ENCODE measurements around the gene FOXD2.
"Not testable (repeated sequence)": the region's sequence is repeated elsewhere in the genome, so short reads cannot be mapped to it uniquely, and the experiment has no call there.

The FOXD2 gene

GRCh38 chr1:47456250-47456649 is 18.4 kb downstream of the FOXD2 start:
- H3K18ac ChIP-seq (ENCODE audit: low read length), result no peak overlapping the region
- H3K4me1 ChIP-seq (ENCODE audit: control insufficient read depth in 2 of 2, insufficient read depth in 1 of 2, low read depth in 1 of 2, low read length in 2 of 2), result peaks cover 0 to 6% of the 10 kb centered on the region in 2 donors
- no peak overlapping the region for H4K91ac ChIP-seq (ENCODE audit: low read depth, low read length, poor library complexity)
- H3K4me3 ChIP-seq (ENCODE audit: low read length in 2 of 2), result no peak overlapping the region
- DNase-seq (ENCODE audit: low spot score), result no peak
- H2AFZ ChIP-seq (ENCODE audit: low read length), result no peak overlapping the region
- no peak overlapping the region for H2BK5ac ChIP-seq (ENCODE audit: low read length)
- WGBS, 2 donors (ENCODE audit: extremely low coverage in 2 of 2, insufficient read length in 2 of 2, insufficient replicate concordance in 1 of 2), result no CpG with 5 or more reads among the region's 4 CpGs
- H3K4me2 ChIP-seq (ENCODE audit: insufficient read depth, low read length, poor library complexity, severe bottlenecking), result no peak overlapping the region
- H2BK12ac ChIP-seq (ENCODE audit: low read length), result no peak overlapping the region
- H3K9me3 ChIP-seq (replicated peaks in 1 of 2; ENCODE audit: control insufficient read depth in 2 of 2, insufficient read depth in 1 of 2, low read depth in 1 of 2, low read length in 2 of 2), result no peaks in the 10 kb centered on the region
- H3K27ac ChIP-seq (replicated peaks; ENCODE audit: low read length), result no peak overlapping the region
- H2BK120ac ChIP-seq (ENCODE audit: low read depth, low read length), result no peak overlapping the region
- peaks cover 0 to 31% (median 10%) of the 10 kb centered on the region in 3 experiments for H3K27me3 ChIP-seq (ENCODE audit: control insufficient read depth in 3 of 3, insufficient read depth in 3 of 3, low read depth in 1 of 3, low read length in 3 of 3)
- H3K79me1 ChIP-seq (ENCODE audit: low read depth, low read length), result no peaks in the 10 kb centered on the region
- H3K4ac ChIP-seq (ENCODE audit: low read length), result no peak overlapping the region
- no peaks in the 10 kb centered on the region for H3K36me3 ChIP-seq (replicated peaks in 1 of 2; ENCODE audit: control insufficient read depth in 2 of 2, insufficient read depth in 2 of 2, low read length in 2 of 2)
- no peak overlapping the region for H2AK5ac ChIP-seq (ENCODE audit: low read depth, low read length)
- no peak overlapping the region for H3K23ac ChIP-seq (ENCODE audit: low read depth, low read length, poor library complexity)
- H2BK15ac ChIP-seq (ENCODE audit: low read length), result no peak overlapping the region
- H3K14ac ChIP-seq (ENCODE audit: low read length), result no peak overlapping the region
- no peak overlapping the region for H4K8ac ChIP-seq (ENCODE audit: low read depth, low read length)
- no peak overlapping the region for H3K9ac ChIP-seq (ENCODE audit: low read depth, low read length, poor library complexity)

- H3K9ac ChIP-seq (ENCODE audit: low read depth, low read length, poor library complexity); H3K9me3 ChIP-seq (replicated peaks in 1 of 2; ENCODE audit: control insufficient read depth in 2 of 2, insufficient read depth in 1 of 2, low read depth in 1 of 2, low read length in 2 of 2); H3K18ac ChIP-seq (ENCODE audit: low read length); H3K27ac ChIP-seq (replicated peaks; ENCODE audit: low read length); H3K79me1 ChIP-seq (ENCODE audit: low read depth, low read length); H3K4me2 ChIP-seq (ENCODE audit: insufficient read depth, low read length, poor library complexity, severe bottlenecking); H2AK5ac ChIP-seq (ENCODE audit: low read depth, low read length); H2AFZ ChIP-seq (ENCODE audit: low read length); H4K91ac ChIP-seq (ENCODE audit: low read depth, low read length, poor library complexity); H2BK5ac ChIP-seq (ENCODE audit: low read length); H3K4me3 ChIP-seq (ENCODE audit: low read length in 2 of 2); H3K36me3 ChIP-seq (replicated peaks in 1 of 2; ENCODE audit: control insufficient read depth in 2 of 2, insufficient read depth in 2 of 2, low read length in 2 of 2); H3K4me1 ChIP-seq (ENCODE audit: control insufficient read depth in 2 of 2, insufficient read depth in 1 of 2, low read depth in 1 of 2, low read length in 2 of 2); H3K4ac ChIP-seq (ENCODE audit: low read length); H2BK120ac ChIP-seq (ENCODE audit: low read depth, low read length); H2BK15ac ChIP-seq (ENCODE audit: low read length); DNase-seq (ENCODE audit: low spot score); H2BK12ac ChIP-seq (ENCODE audit: low read length); H4K8ac ChIP-seq (ENCODE audit: low read depth, low read length); H3K14ac ChIP-seq (ENCODE audit: low read length); H3K23ac ChIP-seq (ENCODE audit: low read depth, low read length, poor library complexity): not testable (repeated sequence)
- H3K27me3 ChIP-seq (ENCODE audit: control insufficient read depth in 3 of 3, insufficient read depth in 3 of 3, low read depth in 1 of 3, low read length in 3 of 3), result peaks cover 0 to 18% (median 0%) of the 10 kb centered on the region in 3 experiments
- WGBS, 2 donors (ENCODE audit: extremely low coverage in 2 of 2, insufficient read length in 2 of 2, insufficient replicate concordance in 1 of 2), result no CpG with 5 or more reads among the region's 16 CpGs
These were observed 19.7 kb downstream of the FOXD2 start for GRCh38 chr1:47457547-47457946.

GRCh38 chr1:47459253-47459788 is 21.5 kb downstream of the FOXD2 start:
- H3K36me3 ChIP-seq (replicated peaks in 1 of 2; ENCODE audit: control insufficient read depth in 2 of 2, insufficient read depth in 2 of 2, low read length in 2 of 2), result no peaks in the 10 kb centered on the region
- no peak overlapping the region for H2BK12ac ChIP-seq (ENCODE audit: low read length)
- H3K27me3 ChIP-seq (ENCODE audit: control insufficient read depth in 3 of 3, insufficient read depth in 3 of 3, low read depth in 1 of 3, low read length in 3 of 3), result peaks cover 0 to 17% (median 3%) of the 10 kb centered on the region in 3 experiments
- no CpG with 5 or more reads among the region's 11 CpGs for WGBS, 2 donors (ENCODE audit: extremely low coverage in 2 of 2, insufficient read length in 2 of 2, insufficient replicate concordance in 1 of 2)
- H2AK5ac ChIP-seq (ENCODE audit: low read depth, low read length), result no peak overlapping the region
- H3K4me1 ChIP-seq (ENCODE audit: control insufficient read depth in 2 of 2, insufficient read depth in 1 of 2, low read depth in 1 of 2, low read length in 2 of 2), result peaks cover 0 to 4% of the 10 kb centered on the region in 2 donors
- no peak overlapping the region for H2AFZ ChIP-seq (ENCODE audit: low read length)
- H3K9ac ChIP-seq (ENCODE audit: low read depth, low read length, poor library complexity), result no peak overlapping the region
- no peak overlapping the region for H4K8ac ChIP-seq (ENCODE audit: low read depth, low read length)
- no peak overlapping the region for H3K27ac ChIP-seq (replicated peaks; ENCODE audit: low read length)
- H3K14ac ChIP-seq (ENCODE audit: low read length), result no peak overlapping the region
- H2BK5ac ChIP-seq (ENCODE audit: low read length), result no peak overlapping the region
- no peak overlapping the region for H3K4me2 ChIP-seq (ENCODE audit: insufficient read depth, low read length, poor library complexity, severe bottlenecking)
- no peak overlapping the region for H4K91ac ChIP-seq (ENCODE audit: low read depth, low read length, poor library complexity)
- H3K18ac ChIP-seq (ENCODE audit: low read length), result no peak overlapping the region
- H3K79me1 ChIP-seq (ENCODE audit: low read depth, low read length), result no peaks in the 10 kb centered on the region
- H3K4me3 ChIP-seq (ENCODE audit: low read length in 2 of 2), result peak overlapping the region in 1 of 2 donors; percentile 49
- H3K4ac ChIP-seq (ENCODE audit: low read length), result no peak overlapping the region
- DNase-seq (ENCODE audit: low spot score), result no peak
- no peak overlapping the region for H2BK15ac ChIP-seq (ENCODE audit: low read length)
- H2BK120ac ChIP-seq (ENCODE audit: low read depth, low read length), result no peak overlapping the region
- H3K23ac ChIP-seq (ENCODE audit: low read depth, low read length, poor library complexity), result no peak overlapping the region
- no peaks in the 10 kb centered on the region for H3K9me3 ChIP-seq (replicated peaks in 1 of 2; ENCODE audit: control insufficient read depth in 2 of 2, insufficient read depth in 1 of 2, low read depth in 1 of 2, low read length in 2 of 2)

- Histone ChIP-seq H3K9me3 (replicated peaks in 1 of 2; ENCODE audit: control insufficient read depth in 2 of 2, insufficient read depth in 1 of 2, low read depth in 1 of 2, low read length in 2 of 2) (no peaks in the 10 kb centered on the region), H3K4me3 (ENCODE audit: low read length in 2 of 2) (no peak overlapping the region), H3K9ac (ENCODE audit: low read depth, low read length, poor library complexity) (no peak overlapping the region), H2AFZ (ENCODE audit: low read length) (no peak overlapping the region), H2BK120ac (ENCODE audit: low read depth, low read length) (no peak overlapping the region), H3K4me1 (ENCODE audit: control insufficient read depth in 2 of 2, insufficient read depth in 1 of 2, low read depth in 1 of 2, low read length in 2 of 2) (peaks cover 0 to 4% of the 10 kb centered on the region in 2 donors), H3K27me3 (ENCODE audit: control insufficient read depth in 3 of 3, insufficient read depth in 3 of 3, low read depth in 1 of 3, low read length in 3 of 3) (peaks cover 0 to 17% (median 3%) of the 10 kb centered on the region in 3 experiments), H3K4me2 (ENCODE audit: insufficient read depth, low read length, poor library complexity, severe bottlenecking) (no peak overlapping the region), H3K14ac (ENCODE audit: low read length) (no peak overlapping the region), H2BK15ac (ENCODE audit: low read length) (no peak overlapping the region), H3K4ac (ENCODE audit: low read length) (no peak overlapping the region), H2AK5ac (ENCODE audit: low read depth, low read length) (no peak overlapping the region), H3K23ac (ENCODE audit: low read depth, low read length, poor library complexity) (no peak overlapping the region), H2BK12ac (ENCODE audit: low read length) (no peak overlapping the region), H3K27ac (replicated peaks; ENCODE audit: low read length) (no peak overlapping the region), H3K18ac (ENCODE audit: low read length) (no peak overlapping the region), H3K36me3 (replicated peaks in 1 of 2; ENCODE audit: control insufficient read depth in 2 of 2, insufficient read depth in 2 of 2, low read length in 2 of 2) (no peaks in the 10 kb centered on the region), H4K91ac (ENCODE audit: low read depth, low read length, poor library complexity) (no peak overlapping the region), H3K79me1 (ENCODE audit: low read depth, low read length) (no peaks in the 10 kb centered on the region), H2BK5ac (ENCODE audit: low read length) (no peak overlapping the region), H4K8ac (ENCODE audit: low read depth, low read length) (no peak overlapping the region)
- DNase-seq (ENCODE audit: low spot score), result no peak
- no CpG with 5 or more reads among the region's 5 CpGs for WGBS, 2 donors (ENCODE audit: extremely low coverage in 2 of 2, insufficient read length in 2 of 2, insufficient replicate concordance in 1 of 2)
These were observed 22.2 kb downstream of the FOXD2 start for GRCh38 chr1:47460040-47460439.

Data from neuronal stem cell (in vitro differentiated cells).